ENCODE data around the gene NOCT.
"Not testable (repeated sequence)": the region's sequence is repeated elsewhere in the genome, so short reads cannot be mapped to it uniquely, and the experiment has no call there.

NOCT gene

GRCh38 chr4:138983690-138984089 is 31.9 kb upstream of the NOCT start:
- H3K4me3 ChIP-seq (ENCODE audit: low read length), result no peak overlapping the region

DNA sequence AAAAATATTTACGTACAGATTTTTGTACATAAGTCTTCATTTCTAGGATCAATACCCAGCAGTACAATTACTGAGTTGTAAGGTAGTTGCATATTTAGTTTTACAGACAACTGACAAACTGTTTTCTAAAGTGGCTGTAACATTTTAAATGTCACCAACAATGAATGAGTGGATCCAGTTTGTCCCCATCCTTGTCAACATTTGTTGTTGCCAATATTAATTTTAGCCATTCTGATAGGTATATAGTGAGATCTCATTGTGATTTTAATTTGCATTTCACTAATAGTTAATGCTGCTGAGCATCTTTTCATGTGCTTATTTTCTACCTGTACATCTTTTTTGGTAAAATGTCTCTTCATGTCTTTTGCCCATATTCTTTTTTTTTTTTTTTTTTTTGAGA is 30.9 kb upstream of the NOCT start:
- Histone ChIP-seq H3K4me1 (ENCODE audit: control insufficient read depth, insufficient read depth, low read length) (peaks cover 23% of the 10 kb centered on the region), H3K9me3 (ENCODE audit: control insufficient read depth, low read length) (no peaks in the 10 kb centered on the region), H3K4me3 (ENCODE audit: low read length) (no peak overlapping the region), H3K27me3 (replicated peaks; ENCODE audit: control insufficient read depth, insufficient read depth, low read length) (no peaks in the 10 kb centered on the region), H3K36me3 (ENCODE audit: control insufficient read depth, insufficient read depth, low read length, severe bottlenecking) (no peaks in the 10 kb centered on the region), H3K9ac (ENCODE audit: low read length) (no peak overlapping the region)
- DNase-seq (ENCODE audit: low read depth), result no peak

More at GRCh38 chr4:138983690-138984089, 31.9 kb upstream of the NOCT start:
- Histone ChIP-seq H3K9ac (ENCODE audit: low read length) (no peak overlapping the region), H3K36me3 (ENCODE audit: control insufficient read depth, insufficient read depth, low read length, severe bottlenecking) (no peaks in the 10 kb centered on the region), H3K9me3 (ENCODE audit: control insufficient read depth, low read length) (no peaks in the 10 kb centered on the region), H3K4me1 (ENCODE audit: control insufficient read depth, insufficient read depth, low read length) (peaks cover 27% of the 10 kb centered on the region), H3K27me3 (replicated peaks; ENCODE audit: control insufficient read depth, insufficient read depth, low read length) (no peaks in the 10 kb centered on the region)
- no peak for DNase-seq (ENCODE audit: low read depth)

DNA sequence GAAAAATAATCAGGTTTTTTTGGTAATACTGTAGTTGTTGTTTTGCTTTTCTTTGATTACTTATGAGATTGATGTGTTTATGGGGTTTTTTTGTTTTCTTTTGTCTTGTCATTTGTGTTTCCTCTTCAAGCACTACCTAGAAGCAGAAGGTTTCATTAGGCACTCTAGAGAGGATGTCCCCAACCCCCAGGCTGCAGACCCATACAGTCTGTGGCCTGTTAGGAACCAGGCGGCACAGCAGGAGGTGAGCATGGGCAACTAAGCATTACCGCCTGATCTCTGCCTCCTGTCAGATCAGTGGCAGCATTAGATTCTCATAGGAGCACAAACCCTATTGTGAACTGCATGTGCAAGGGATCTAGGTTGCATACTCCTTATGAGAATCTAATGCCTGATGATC is 22.9 kb upstream of the NOCT start:
- Histone ChIP-seq H3K27me3 (replicated peaks; ENCODE audit: control insufficient read depth, insufficient read depth, low read length) (no peaks in the 10 kb centered on the region), H3K9ac (ENCODE audit: low read length) (no peak overlapping the region), H3K9me3 (ENCODE audit: control insufficient read depth, low read length) (no peaks in the 10 kb centered on the region), H3K4me1 (ENCODE audit: control insufficient read depth, insufficient read depth, low read length) (no peaks in the 10 kb centered on the region), H3K4me3 (ENCODE audit: low read length) (no peak overlapping the region), H3K36me3 (ENCODE audit: control insufficient read depth, insufficient read depth, low read length, severe bottlenecking) (no peaks in the 10 kb centered on the region)
- no peak for DNase-seq (ENCODE audit: low read depth)

- DNase-seq (ENCODE audit: low read depth), result no peak
- H3K9ac ChIP-seq (ENCODE audit: low read length), result no peak overlapping the region
- no peak overlapping the region for H3K4me3 ChIP-seq (ENCODE audit: low read length)
Measured at GRCh38 chr4:138996090-138996489, 19.5 kb upstream of the NOCT start.

GRCh38 chr4:138999666-139000065 is 15.9 kb upstream of the NOCT start:
- H3K36me3 ChIP-seq (ENCODE audit: control insufficient read depth, insufficient read depth, low read length, severe bottlenecking), result no peaks in the 10 kb centered on the region
- H3K4me1 ChIP-seq (ENCODE audit: control insufficient read depth, insufficient read depth, low read length), result no peaks in the 10 kb centered on the region
- no peaks in the 10 kb centered on the region for H3K9me3 ChIP-seq (ENCODE audit: control insufficient read depth, low read length)
- no peak for DNase-seq (ENCODE audit: low read depth)
- H3K4me3 ChIP-seq (ENCODE audit: low read length), result no peak overlapping the region
- no peak overlapping the region for H3K9ac ChIP-seq (ENCODE audit: low read length)
- no peaks in the 10 kb centered on the region for H3K27me3 ChIP-seq (replicated peaks; ENCODE audit: control insufficient read depth, insufficient read depth, low read length)

More at GRCh38 chr4:138996090-138996489, 19.5 kb upstream of the NOCT start:
- Histone ChIP-seq H3K36me3 (ENCODE audit: control insufficient read depth, insufficient read depth, low read length, severe bottlenecking) (no peaks in the 10 kb centered on the region), H3K9me3 (ENCODE audit: control insufficient read depth, low read length) (no peaks in the 10 kb centered on the region), H3K4me1 (ENCODE audit: control insufficient read depth, insufficient read depth, low read length) (no peaks in the 10 kb centered on the region), H3K27me3 (replicated peaks; ENCODE audit: control insufficient read depth, insufficient read depth, low read length) (no peaks in the 10 kb centered on the region)

GRCh38 chr4:139000134-139000533 is 15.4 kb upstream of the NOCT start:
- not testable (repeated sequence) for H3K9me3 ChIP-seq (ENCODE audit: control insufficient read depth, low read length); H3K4me3 ChIP-seq (ENCODE audit: low read length); H3K4me1 ChIP-seq (ENCODE audit: control insufficient read depth, insufficient read depth, low read length)

GRCh38 chr4:139001430-139001829 is 14.2 kb upstream of the NOCT start:
- not testable (repeated sequence) for H3K27me3 ChIP-seq (replicated peaks; ENCODE audit: control insufficient read depth, insufficient read depth, low read length); DNase-seq (ENCODE audit: low read depth); H3K4me3 ChIP-seq (ENCODE audit: low read length); H3K9me3 ChIP-seq (ENCODE audit: control insufficient read depth, low read length); H3K4me1 ChIP-seq (ENCODE audit: control insufficient read depth, insufficient read depth, low read length); H3K9ac ChIP-seq (ENCODE audit: low read length); H3K36me3 ChIP-seq (ENCODE audit: control insufficient read depth, insufficient read depth, low read length, severe bottlenecking)

More at GRCh38 chr4:139000134-139000533, 15.4 kb upstream of the NOCT start:
- H3K27me3 ChIP-seq (replicated peaks; ENCODE audit: control insufficient read depth, insufficient read depth, low read length); H3K9ac ChIP-seq (ENCODE audit: low read length); H3K36me3 ChIP-seq (ENCODE audit: control insufficient read depth, insufficient read depth, low read length, severe bottlenecking); DNase-seq (ENCODE audit: low read depth): not testable (repeated sequence)

GRCh38 chr4:139003668-139004067 is 11.9 kb upstream of the NOCT start:
- DNase-seq (ENCODE audit: low read depth); H3K9ac ChIP-seq (ENCODE audit: low read length); H3K4me1 ChIP-seq (ENCODE audit: control insufficient read depth, insufficient read depth, low read length); H3K36me3 ChIP-seq (ENCODE audit: control insufficient read depth, insufficient read depth, low read length, severe bottlenecking); H3K9me3 ChIP-seq (ENCODE audit: control insufficient read depth, low read length); H3K27me3 ChIP-seq (replicated peaks; ENCODE audit: control insufficient read depth, insufficient read depth, low read length); H3K4me3 ChIP-seq (ENCODE audit: low read length): not testable (repeated sequence)

DNA sequence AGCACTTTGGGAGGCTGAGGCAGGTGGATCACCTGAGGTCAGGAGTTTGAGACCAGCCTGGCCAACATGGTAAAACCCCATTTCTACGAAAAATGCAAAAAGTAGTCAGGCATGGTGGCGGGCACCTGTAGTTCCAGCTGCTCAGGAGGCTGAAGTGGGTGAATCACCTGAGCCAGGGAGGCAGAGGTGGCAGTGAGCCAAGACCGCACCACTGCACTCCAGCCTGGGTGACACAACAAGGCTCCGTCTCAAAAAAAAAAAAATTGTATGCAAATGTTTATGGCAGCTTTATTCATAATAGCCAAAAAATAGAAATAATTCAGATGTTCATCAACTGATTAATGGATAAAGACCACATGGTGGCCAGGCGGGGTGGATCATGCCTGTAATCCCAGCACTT is 9.8 kb upstream of the NOCT start:
- Histone ChIP-seq H3K9ac (ENCODE audit: low read length) (no peak overlapping the region), H3K4me1 (ENCODE audit: control insufficient read depth, insufficient read depth, low read length) (peaks cover 5% of the 10 kb centered on the region), H3K4me3 (ENCODE audit: low read length) (no peak overlapping the region), H3K9me3 (ENCODE audit: control insufficient read depth, low read length) (peaks cover 6% of the 10 kb centered on the region), H3K27me3 (replicated peaks; ENCODE audit: control insufficient read depth, insufficient read depth, low read length) (no peaks in the 10 kb centered on the region), H3K36me3 (ENCODE audit: control insufficient read depth, insufficient read depth, low read length, severe bottlenecking) (no peaks in the 10 kb centered on the region)
- DNase-seq (ENCODE audit: low read depth), result no peak

DNA sequence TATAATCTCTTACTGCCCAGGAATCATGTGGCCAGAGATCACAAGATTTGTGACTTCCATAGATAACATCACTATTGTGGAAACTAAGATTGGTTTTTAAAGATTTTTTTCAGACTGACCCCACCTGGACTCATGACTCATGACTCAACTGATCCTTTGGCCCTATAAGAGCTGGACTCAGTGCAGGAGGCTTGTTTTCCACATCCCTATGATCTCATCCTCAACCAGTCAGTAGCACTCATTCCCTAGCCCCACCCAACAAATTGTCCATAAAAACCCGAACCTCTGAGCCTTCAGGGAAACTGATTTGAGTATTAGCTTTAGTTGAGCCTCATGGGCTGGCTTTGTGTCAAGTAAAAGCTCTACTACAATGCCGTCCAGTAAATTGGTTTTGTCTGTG is 7.9 kb upstream of the NOCT start:
- Histone ChIP-seq H3K9ac (ENCODE audit: low read length) (no peak overlapping the region), H3K9me3 (ENCODE audit: control insufficient read depth, low read length) (peaks cover 6% of the 10 kb centered on the region), H3K4me3 (ENCODE audit: low read length) (no peak overlapping the region), H3K4me1 (ENCODE audit: control insufficient read depth, insufficient read depth, low read length) (peaks cover 5% of the 10 kb centered on the region), H3K36me3 (ENCODE audit: control insufficient read depth, insufficient read depth, low read length, severe bottlenecking) (no peaks in the 10 kb centered on the region), H3K27me3 (replicated peaks; ENCODE audit: control insufficient read depth, insufficient read depth, low read length) (no peaks in the 10 kb centered on the region)
- DNase-seq (ENCODE audit: low read depth), result no peak

DNA sequence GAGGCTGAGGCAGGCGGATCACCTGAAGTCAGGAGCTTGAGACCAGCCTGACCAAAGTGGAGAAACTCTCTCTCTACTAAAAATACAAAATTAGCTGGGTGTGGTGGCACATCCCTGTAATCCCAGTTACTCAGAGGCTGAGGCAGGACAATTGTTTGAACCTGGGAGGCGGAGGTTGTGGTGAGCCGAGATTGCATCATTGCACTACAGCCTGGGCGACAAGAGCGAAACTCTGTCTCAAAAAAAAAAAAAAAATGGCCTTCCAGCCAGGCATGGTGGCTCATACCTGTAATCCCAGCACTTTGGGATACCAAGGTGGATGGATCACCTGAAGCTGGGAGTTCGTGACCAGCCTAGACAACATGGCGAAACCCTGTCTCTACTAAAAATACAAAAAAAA is 7.3 kb upstream of the NOCT start:
- not testable (repeated sequence) for H3K4me3 ChIP-seq (ENCODE audit: low read length); H3K9ac ChIP-seq (ENCODE audit: low read length); H3K4me1 ChIP-seq (ENCODE audit: control insufficient read depth, insufficient read depth, low read length); H3K9me3 ChIP-seq (ENCODE audit: control insufficient read depth, low read length); H3K36me3 ChIP-seq (ENCODE audit: control insufficient read depth, insufficient read depth, low read length, severe bottlenecking); DNase-seq (ENCODE audit: low read depth); H3K27me3 ChIP-seq (replicated peaks; ENCODE audit: control insufficient read depth, insufficient read depth, low read length)

DNA sequence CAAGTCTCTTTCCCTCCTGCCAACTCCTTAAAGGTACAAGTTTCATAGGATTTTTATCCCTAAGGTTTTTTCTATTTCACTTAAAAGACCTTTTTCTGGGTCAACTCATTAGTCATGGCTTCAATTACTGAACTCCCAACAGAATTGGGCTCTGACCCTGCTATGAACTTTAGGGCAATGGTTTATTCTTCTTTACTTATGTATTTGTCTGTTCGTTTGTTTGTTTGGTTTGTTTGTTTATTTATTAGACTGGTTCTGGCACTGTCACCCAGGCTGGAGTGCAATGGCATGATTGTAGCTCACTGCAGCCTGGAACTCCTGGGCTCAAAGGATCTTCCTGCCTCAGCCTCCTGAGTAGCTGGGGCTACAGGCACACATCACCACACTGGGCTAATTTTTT is 5.9 kb upstream of the NOCT start:
- H3K36me3 ChIP-seq (ENCODE audit: control insufficient read depth, insufficient read depth, low read length, severe bottlenecking), result no peaks in the 10 kb centered on the region
- no peak overlapping the region for H3K9ac ChIP-seq (ENCODE audit: low read length)
- peaks cover 6% of the 10 kb centered on the region for H3K9me3 ChIP-seq (ENCODE audit: control insufficient read depth, low read length)
- no peak overlapping the region for H3K4me3 ChIP-seq (ENCODE audit: low read length)
- peaks cover 16% of the 10 kb centered on the region for H3K4me1 ChIP-seq (ENCODE audit: control insufficient read depth, insufficient read depth, low read length)
- H3K27me3 ChIP-seq (replicated peaks; ENCODE audit: control insufficient read depth, insufficient read depth, low read length), result no peaks in the 10 kb centered on the region
- DNase-seq (ENCODE audit: low read depth), result no peak
